ENCODE measurements around the gene SPTLC1.

SPTLC1 gene

DNA sequence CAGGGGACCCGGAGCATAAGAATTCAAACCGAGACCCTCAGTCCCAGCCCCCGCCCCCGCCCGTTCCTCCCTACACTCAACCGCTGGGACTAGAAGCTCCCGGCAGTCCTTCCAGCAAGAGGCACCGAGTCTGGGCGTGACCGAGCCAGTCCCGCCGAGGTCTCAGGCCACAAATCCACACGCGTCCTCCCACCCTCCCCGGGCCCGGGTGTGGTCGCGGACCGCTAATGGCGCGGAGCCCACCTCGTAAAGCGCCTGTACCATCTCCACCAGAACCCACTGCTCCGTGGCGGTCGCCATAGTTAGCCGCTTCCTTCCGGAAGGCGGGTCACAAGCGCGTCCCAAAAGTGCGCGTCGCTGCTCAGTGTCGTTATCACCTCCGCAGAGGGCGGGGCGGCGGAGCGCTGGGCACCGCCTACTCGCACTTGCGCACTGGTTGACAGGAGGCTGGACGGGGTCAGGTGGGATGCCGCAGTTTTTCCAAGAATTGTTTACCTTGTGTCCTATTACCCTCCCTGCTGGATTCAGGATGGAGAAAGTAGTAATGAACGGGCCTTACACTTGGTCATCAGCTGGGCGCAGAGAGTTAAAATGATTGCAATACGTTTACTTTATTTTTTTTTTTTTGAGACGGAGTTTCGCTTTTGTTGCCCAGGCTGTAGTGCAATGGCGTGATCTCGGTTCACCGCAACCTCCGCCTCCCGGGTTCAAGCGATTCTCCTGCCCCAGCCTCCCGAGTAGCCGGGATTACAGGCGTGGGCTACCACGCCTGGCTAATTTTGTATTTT lies at the start of gene SPTLC1:
TSS of gene SPTLC1 (minus strand) at position 343 of the 788 bp plus-strand sequence. CDS start at position 300, 43 bp downstream.
- H2AFZ ChIP-seq (ENCODE audit: low read depth, low read length): peak within 1 kb of the TSS; percentile 67; the same call in 1 of the 2 replicates
- TF ChIP-seq, protein P1, sequence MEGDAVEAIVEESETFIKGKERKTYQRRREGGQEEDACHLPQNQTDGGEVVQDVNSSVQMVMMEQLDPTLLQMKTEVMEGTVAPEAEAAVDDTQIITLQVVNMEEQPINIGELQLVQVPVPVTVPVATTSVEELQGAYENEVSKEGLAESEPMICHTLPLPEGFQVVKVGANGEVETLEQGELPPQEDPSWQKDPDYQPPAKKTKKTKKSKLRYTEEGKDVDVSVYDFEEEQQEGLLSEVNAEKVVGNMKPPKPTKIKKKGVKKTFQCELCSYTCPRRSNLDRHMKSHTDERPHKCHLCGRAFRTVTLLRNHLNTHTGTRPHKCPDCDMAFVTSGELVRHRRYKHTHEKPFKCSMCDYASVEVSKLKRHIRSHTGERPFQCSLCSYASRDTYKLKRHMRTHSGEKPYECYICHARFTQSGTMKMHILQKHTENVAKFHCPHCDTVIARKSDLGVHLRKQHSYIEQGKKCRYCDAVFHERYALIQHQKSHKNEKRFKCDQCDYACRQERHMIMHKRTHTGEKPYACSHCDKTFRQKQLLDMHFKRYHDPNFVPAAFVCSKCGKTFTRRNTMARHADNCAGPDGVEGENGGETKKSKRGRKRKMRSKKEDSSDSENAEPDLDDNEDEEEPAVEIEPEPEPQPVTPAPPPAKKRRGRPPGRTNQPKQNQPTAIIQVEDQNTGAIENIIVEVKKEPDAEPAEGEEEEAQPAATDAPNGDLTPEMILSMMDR (IDR thresholded peaks at IDR 0.05; ENCODE audit: low read depth, low read length): no peak
- TF ChIP-seq EZH2phosphoT487 (IDR thresholded peaks at IDR 0.05; ENCODE audit: low read depth): no peak
- H3K27ac ChIP-seq (ENCODE audit: low read length): peak within 1 kb of the TSS; percentile 23; the same call in 1 of the 2 replicates
- H3K9me3 ChIP-seq (ENCODE audit: insufficient read depth, low read length): no peaks in the 10 kb centered on the region
- H3K79me2 ChIP-seq (ENCODE audit: low read length): peaks cover 36% of the 10 kb centered on the region
- peak within 1 kb of the TSS; percentile 84 for H3K4me3 ChIP-seq (ENCODE audit: low read length)
- peaks cover 16% of the 10 kb centered on the region for H3K4me1 ChIP-seq (ENCODE audit: low read length)
- no peaks in the 10 kb centered on the region for H3K27me3 ChIP-seq (ENCODE audit: low read depth, low read length)
- no peaks in the 10 kb centered on the region for H4K20me1 ChIP-seq (ENCODE audit: insufficient read depth, low read length)
- peak within 1 kb of the TSS; percentile 68 for H3K9ac ChIP-seq (ENCODE audit: low read length)
- H3K4me2 ChIP-seq (ENCODE audit: low read length): peak within 1 kb of the TSS; percentile 77
- peaks cover 7% of the 10 kb centered on the region for H3K36me3 ChIP-seq (replicated peaks; ENCODE audit: low read depth, low read length)

DNA sequence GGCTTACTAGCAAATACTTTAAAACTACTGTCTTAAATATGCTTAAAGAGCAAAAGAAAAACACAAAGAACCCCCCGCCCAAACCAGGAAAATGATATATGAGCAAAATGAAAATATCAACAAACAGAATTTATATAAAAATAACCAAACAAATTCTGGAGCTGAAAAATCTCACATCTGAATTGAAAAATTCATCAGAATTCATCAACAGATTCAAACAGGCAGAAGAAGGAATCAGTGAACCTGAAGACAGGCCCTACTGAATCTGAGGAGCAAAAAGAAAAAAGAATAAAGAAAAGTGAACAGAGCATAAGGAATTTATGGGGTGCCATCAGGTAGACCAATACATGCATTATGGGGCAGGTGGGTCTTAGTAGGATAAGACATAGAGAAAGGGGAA lies 49.8 kb upstream of the SPTLC1 start:
- H3K27me3 ChIP-seq (ENCODE audit: low read depth, low read length): no peaks in the 10 kb centered on the region
- H3K36me3 ChIP-seq (replicated peaks; ENCODE audit: low read depth, low read length): peaks cover 8% of the 10 kb centered on the region
- H2AFZ ChIP-seq (ENCODE audit: low read depth, low read length): no peak overlapping the region
- H3K4me1 ChIP-seq (ENCODE audit: low read length): peaks cover 11% of the 10 kb centered on the region
- H4K20me1 ChIP-seq (ENCODE audit: insufficient read depth, low read length): no peaks in the 10 kb centered on the region
- peaks cover 13% of the 10 kb centered on the region for H3K9me3 ChIP-seq (ENCODE audit: insufficient read depth, low read length)
- 0 out of 2 replicates have a peak overlapping the region, but pooled peaks have one; percentile 16 for H3K4me2 ChIP-seq (ENCODE audit: low read length)
- no peak overlapping the region for H3K4me3 ChIP-seq (ENCODE audit: low read length)
- peak overlapping the region; percentile 37 for H3K27ac ChIP-seq (ENCODE audit: low read length)
- TF ChIP-seq EZH2phosphoT487 (IDR thresholded peaks at IDR 0.05; ENCODE audit: low read depth): no peak
- TF ChIP-seq, protein P1 (IDR thresholded peaks at IDR 0.05; ENCODE audit: low read depth, low read length): no peak
- no peaks in the 10 kb centered on the region for H3K79me2 ChIP-seq (ENCODE audit: low read length)
- no peak overlapping the region for H3K9ac ChIP-seq (ENCODE audit: low read length)

GRCh38 chr9:92164490-92164889 lies 49.3 kb upstream of the SPTLC1 start:
- peaks cover 13% of the 10 kb centered on the region for H3K9me3 ChIP-seq (ENCODE audit: insufficient read depth, low read length)
- no peak overlapping the region for H3K27ac ChIP-seq (ENCODE audit: low read length)
- TF ChIP-seq, protein P1 (IDR thresholded peaks at IDR 0.05; ENCODE audit: low read depth, low read length): no peak
- TF ChIP-seq EZH2phosphoT487 (IDR thresholded peaks at IDR 0.05; ENCODE audit: low read depth): no peak
- H3K9ac ChIP-seq (ENCODE audit: low read length): no peak overlapping the region
- no peak overlapping the region for H3K4me3 ChIP-seq (ENCODE audit: low read length)
- H3K4me1 ChIP-seq (ENCODE audit: low read length): peaks cover 11% of the 10 kb centered on the region
- H4K20me1 ChIP-seq (ENCODE audit: insufficient read depth, low read length): no peaks in the 10 kb centered on the region
- H2AFZ ChIP-seq (ENCODE audit: low read depth, low read length): no peak overlapping the region
- no peaks in the 10 kb centered on the region for H3K79me2 ChIP-seq (ENCODE audit: low read length)
- H3K4me2 ChIP-seq (ENCODE audit: low read length): no peak overlapping the region
- H3K27me3 ChIP-seq (ENCODE audit: low read depth, low read length): no peaks in the 10 kb centered on the region
- H3K36me3 ChIP-seq (replicated peaks; ENCODE audit: low read depth, low read length): peaks cover 8% of the 10 kb centered on the region

DNA sequence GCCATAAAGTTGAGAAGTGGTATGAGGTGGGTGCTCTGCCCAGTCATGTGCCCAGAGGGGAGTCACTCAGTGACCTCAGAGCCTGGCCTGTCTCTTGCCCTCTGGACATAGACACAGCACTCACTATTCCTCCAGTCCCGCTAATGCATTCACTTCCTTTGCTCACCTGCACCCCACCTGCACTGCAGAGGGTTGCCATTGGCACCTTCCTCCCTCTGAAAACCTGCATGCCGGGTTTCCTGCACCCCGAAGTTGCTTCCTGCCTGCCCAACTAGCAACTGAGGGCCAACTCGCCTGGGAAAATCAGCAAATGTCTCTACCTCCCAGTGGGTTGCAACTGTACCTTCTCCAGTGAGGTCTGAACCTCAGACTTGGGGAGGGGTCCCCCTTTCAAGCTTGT lies 48.1 kb upstream of the SPTLC1 start:
- Histone ChIP-seq H3K9ac (ENCODE audit: low read length) (no peak overlapping the region), H4K20me1 (ENCODE audit: insufficient read depth, low read length) (no peaks in the 10 kb centered on the region), H2AFZ (ENCODE audit: low read depth, low read length) (no peak overlapping the region), H3K27me3 (ENCODE audit: low read depth, low read length) (no peaks in the 10 kb centered on the region), H3K4me1 (ENCODE audit: low read length) (peaks cover 11% of the 10 kb centered on the region), H3K9me3 (ENCODE audit: insufficient read depth, low read length) (peaks cover 13% of the 10 kb centered on the region), H3K79me2 (ENCODE audit: low read length) (no peaks in the 10 kb centered on the region), H3K36me3 (replicated peaks; ENCODE audit: low read depth, low read length) (peaks cover 8% of the 10 kb centered on the region), H3K4me2 (ENCODE audit: low read length) (no peak overlapping the region), H3K4me3 (ENCODE audit: low read length) (no peak overlapping the region), H3K27ac (ENCODE audit: low read length) (no peak overlapping the region)
- TF ChIP-seq, protein P1 (IDR thresholded peaks at IDR 0.05; ENCODE audit: low read depth, low read length): no peak
- TF ChIP-seq EZH2phosphoT487 (IDR thresholded peaks at IDR 0.05; ENCODE audit: low read depth): no peak

All from OCI-LY3 (cell line).